NCI-H2107 treated with DMSO at 0.1 percent for 48 hours (cell line): ENCODE data around the gene RAP1GDS1.
"Not testable (repeated sequence)": the region's sequence is repeated elsewhere in the genome, so short reads cannot be mapped to it uniquely, and the experiment has no call there.

ENCODE experiments used
- DNase-seq: peaks from one replicate; lab custom pipeline; 2025; ENCODE audit not compliant: unreplicated experiment; lab: John Stamatoyannopoulos, UW

Gene RAP1GDS1

DNA sequence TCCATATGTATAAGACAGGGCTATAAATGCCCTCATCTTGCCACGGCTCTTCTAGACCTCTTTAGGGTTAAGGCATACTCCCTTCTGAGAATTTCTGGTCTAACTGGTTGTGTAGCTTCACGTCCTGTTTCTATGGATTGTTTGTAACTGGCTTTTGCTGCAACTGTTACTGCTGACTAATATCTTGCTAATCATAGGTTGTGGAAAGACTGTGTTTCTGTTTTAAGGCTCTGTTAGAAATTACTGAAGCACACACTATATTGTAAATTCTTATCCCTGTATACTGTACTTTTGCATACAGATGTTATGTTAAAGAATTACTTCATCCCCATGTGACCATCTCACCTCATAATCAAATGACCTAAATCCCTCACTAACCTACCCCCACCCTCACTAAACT lies 218.4 kb downstream of the RAP1GDS1 start:
- DNase-seq: not testable (repeated sequence)

DNA sequence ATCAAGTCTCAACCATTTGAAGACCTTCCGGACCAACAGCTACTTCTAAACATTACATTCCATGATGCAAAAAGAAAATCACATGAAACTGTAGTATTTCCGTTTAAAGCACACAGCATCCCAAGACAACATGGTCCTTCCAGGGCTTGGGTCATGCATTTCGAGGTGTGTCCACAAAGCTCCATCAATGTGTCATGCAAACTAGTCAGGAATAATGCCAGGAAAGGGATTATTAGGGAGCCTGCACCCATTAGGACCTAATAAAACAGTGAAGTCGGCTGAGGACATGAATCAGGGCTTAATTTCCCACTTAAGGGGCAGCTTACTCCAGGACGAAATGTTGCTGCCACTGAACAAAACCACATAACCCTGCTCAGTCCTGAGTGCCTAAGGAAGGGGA lies 219.4 kb downstream of the RAP1GDS1 start:
- no peak for DNase-seq

DNA sequence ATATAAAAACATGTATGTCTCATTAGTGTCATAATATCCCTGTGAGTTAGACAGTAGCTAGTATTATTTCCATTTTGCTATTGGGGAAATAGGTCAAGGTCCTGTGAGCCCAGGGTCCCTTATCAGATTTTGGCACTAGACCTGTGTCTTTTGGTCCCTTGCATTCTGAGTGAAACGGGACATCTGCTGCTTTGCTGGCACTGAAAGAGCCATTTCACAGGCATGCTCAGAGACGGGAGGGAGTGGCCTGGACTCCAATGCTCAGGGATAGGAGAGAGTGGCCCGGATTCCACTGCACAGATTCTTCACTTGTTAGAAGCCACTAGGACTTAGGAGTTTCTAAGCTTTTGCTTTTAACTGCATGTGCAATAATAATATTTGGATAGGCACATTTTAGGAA lies 220.0 kb downstream of the RAP1GDS1 start:
- DNase-seq: no peak

DNA sequence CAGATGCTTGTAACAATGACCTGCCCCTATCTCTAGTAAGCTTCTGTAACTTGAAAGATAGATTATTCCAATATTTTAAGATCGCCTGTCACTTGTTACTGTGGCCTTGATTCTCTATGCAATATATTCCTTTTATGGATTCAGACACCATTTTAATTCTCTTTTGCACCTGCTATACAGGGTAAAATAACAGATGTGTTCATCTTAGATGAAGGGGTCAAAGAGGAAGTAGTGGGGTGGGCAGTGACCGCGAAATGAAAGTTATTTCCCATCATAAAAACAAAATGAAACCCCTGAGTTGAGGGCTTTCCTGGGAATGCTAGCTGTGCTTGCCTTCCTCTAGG lies 221.3 kb downstream of the RAP1GDS1 start:
- DNase-seq: no peak

DNA sequence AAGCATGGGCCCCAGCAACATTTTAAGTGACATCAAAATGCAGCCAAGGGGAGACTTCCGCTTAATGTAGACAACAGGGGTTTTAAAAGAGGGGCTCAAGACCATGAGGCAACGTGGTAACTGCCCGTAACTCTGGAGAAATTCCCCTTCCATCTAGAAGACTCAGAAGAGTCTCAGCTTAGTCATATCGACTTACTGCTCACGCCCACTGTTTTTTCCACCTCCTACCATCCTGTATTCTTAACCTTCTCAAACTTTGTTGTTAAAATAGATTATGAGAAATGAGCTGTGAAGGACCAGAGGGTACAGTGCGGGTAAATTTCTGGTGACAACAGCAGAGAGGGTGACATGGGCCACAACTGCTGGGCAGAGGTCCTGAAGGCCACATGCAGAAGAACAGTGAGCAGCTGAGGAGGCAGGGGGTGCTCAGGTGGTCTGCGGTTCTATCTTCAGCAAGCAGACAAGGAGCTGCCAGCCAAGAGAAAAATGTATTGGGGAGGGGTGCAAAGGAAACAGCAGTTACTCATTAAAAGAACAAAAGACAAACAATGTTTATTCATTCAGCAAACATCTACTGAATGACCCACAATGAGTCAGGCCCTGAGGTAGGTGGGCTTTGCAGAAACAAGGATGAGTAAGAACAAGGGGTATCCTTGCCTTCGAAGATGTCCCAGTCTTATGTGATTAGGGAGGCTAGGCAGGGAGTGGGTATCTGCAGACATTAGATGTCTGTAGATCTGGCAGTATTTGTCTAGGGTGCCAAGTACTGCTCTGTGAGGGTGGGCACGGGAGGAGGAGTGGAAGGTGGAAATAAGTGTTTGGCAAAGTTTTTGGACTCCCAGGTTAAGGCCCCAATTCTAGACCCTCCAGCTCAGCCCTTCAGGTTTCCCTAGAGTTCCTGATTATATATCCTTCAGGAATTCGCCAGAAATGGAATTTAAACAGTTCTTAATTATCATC lies 221.9 kb downstream of the RAP1GDS1 start:
- no peak for DNase-seq

DNA sequence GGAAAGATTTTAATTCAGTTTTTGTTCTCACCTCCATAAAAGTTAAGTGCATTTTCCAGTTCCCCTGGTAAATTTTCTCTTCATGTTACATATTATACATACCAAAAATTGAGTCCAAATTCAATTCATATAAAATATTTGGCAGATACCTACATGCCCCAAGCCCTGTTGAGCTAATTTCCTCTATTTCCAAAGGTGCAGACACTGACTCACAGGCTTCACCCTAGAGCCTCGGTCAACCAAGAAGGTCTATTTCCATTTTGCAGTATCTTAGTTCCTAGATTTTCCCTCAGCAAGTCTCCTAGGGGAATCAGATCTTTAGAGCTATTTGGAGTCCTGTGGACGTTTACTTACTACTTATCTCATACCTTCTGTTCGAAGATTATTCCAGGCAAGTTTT lies 222.8 kb downstream of the RAP1GDS1 start:
- no peak for DNase-seq

DNA sequence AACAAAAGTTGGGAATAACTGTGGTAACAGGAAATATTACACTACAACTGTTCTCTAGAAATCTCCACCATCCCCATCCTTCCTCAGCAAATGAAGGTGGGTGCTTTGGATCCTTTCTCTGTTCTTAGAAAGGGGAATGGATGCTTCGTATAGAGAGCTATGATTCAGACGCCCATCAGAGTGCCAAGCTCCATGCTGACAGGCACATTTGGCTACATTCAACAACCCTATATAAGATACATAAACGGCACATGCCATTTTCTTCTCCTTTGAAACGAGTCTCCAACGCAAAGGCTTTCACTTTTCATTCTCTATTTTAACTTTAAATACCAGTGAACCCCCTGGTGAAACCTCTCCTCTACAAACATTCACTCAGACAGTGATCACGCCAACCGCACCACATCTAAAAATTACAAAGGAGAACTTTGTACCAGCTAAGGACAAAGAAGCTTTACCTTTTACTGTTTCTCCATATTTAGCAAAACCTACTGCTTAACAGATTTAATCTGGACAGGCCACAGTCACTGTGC lies 224.7 kb downstream of the RAP1GDS1 start:
- no peak for DNase-seq

DNA sequence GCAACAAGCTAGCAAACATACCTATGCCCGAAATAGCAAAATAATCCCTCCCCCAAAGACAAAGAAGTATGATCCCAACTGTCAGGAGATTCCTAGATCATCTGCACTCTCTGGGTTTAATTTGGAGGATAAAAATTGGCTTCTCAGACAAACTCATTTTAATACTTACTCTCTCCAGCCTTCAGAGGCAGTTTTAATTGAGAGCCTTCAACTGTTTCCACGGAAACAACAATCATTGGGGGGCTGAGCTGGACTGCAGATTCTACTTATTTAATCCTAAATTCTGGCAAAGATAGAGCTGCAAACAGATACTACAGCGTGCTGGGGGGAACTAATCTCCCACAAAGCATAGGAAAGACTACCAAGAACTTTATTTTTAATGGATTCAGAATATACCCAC lies 229.1 kb downstream of the RAP1GDS1 start:
- DNase-seq: no peak

DNA sequence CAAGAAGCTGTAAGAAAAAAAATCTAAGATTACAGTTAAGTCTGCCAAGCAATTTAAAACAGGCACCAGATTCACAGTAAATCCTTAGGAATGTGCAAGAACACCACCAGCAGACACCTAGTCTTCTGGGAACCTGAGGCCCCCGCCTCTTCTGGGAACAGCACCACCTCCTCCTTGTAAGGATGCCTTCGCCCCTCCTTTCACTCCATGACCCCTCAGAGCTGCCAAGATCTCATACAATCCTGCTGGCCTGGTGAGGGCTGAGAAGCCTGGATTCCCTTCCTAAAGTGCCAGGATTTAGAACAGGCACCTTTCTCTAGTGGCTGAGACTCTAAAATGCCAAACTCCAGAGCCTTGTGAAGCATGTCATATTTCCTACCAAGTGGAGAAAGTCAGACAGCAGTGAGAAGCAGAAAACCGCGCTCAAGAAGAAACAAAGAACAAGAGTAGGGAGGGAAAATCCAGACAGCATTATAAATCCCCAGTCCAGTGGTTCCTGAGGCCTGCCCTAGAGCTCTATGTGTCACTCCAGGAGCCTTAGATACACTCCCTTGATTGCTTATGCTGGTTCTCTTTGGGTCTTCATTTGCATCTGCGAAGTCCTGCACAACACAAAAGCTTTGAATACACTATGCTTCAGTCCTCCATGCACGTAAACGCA lies 230.8 kb downstream of the RAP1GDS1 start:
- DNase-seq: no peak

DNA sequence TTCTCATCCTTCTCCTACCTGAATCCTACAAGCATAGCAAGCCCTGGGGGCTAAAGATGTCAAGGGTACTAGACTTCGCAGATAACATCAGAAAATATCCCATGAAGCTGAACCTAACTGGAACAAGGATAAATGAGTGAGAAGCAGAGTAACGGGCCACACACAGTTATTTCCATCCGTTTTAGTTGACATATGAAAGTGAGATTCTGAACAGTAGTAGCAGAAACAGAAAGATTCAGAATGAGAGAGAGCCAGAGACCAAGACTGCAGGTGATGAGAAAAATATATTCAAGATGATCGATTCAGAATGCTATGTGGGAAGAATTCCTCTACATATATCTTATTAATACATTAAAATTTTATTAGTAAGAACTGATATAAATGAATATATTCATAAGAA lies 232.1 kb downstream of the RAP1GDS1 start:
- DNase-seq: no peak
